SK-N-SH (cell line): Measurements from ENCODE around the gene HSPB7. TPM values are rescaled to one million over a fixed set of nuclear protein-coding genes. Genes with fewer than 3 reads are reported as not detected.

ENCODE experiments used
- CTCF ChIA-PET: fragments of 300-600, 350-600 bp; formaldehyde crosslinking; extraction: SDS; loops from one replicate; lab custom pipeline; 2021; lab: Yijun Ruan, JAX
- POLR2A ChIA-PET: fragments of 350-600 bp; sonication (Branson Sonifier 250); formaldehyde crosslinking; extraction: SDS; loops from one replicate; lab custom pipeline; 2020; ENCODE audit warnings: antibody characterized with exemption, inconsistent platforms; lab: Yijun Ruan, JAX
- DNase-seq: peaks from one replicate; pipeline ENCODE4 v3.0.0; 2012
- H2AFZ ChIP-seq: fragments of 200-600 bp; sonication (generic); 2 replicates; pipeline ENCODE4 v1.8.1; 2016; ENCODE audit warnings: antibody characterized with exemption, mild to moderate bottlenecking, low read depth
- H3F3A ChIP-seq: fragments of 200-600 bp; sonication (generic); replicated peaks from 2 replicates; pipeline ENCODE3; 2016; ENCODE audit warnings: antibody characterized with exemption, mild to moderate bottlenecking; ENCODE audit not compliant: insufficient read depth
- H3K27ac ChIP-seq, 2 experiments: fragments of 200-500 bp in 1 of 2; fragments of 200-600 bp in 1 of 2; sonication (Bioruptor generic) in 1 of 2; sonication (generic), shearing (Covaris generic) in 1 of 2; 2 replicates each; pipeline versions ENCODE4 v1.5.1 to v1.6.1; 2014 to 2016; ENCODE audit warnings: low read depth in 2 of 2, inconsistent platforms in 1 of 2, low read length in 1 of 2, mild to moderate bottlenecking in 1 of 2, mixed read lengths in 1 of 2
- H3K27me3 ChIP-seq: fragments of 200-600 bp; sonication (generic), shearing (Covaris generic); 2 replicates; pipeline ENCODE4 v1.6.1; 2016; ENCODE audit warnings: mixed run types; ENCODE audit not compliant: insufficient read depth
- H3K36me3 ChIP-seq, 2 experiments: fragments of 200-500 bp in 1 of 2; fragments of 200-600 bp in 1 of 2; sonication (Bioruptor generic) in 1 of 2; sonication (generic) in 1 of 2; replicated peaks in 1 of 2; 2 replicates each; pipeline versions ENCODE3 to v1.5.1; 2014 to 2016; ENCODE audit warnings: low read length in 1 of 2, mild to moderate bottlenecking in 1 of 2; ENCODE audit not compliant: insufficient read depth in 2 of 2, control insufficient read depth in 1 of 2
- H3K4me1 ChIP-seq, 2 experiments: fragments of 200-500 bp in 1 of 2; fragments of 200-600 bp in 1 of 2; sonication (Bioruptor generic) in 1 of 2; sonication (generic), shearing (Covaris generic) in 1 of 2; 2 replicates each; pipeline versions ENCODE4 v1.5.1 to v1.6.1; 2014 to 2016; ENCODE audit warnings: low read depth in 1 of 2, low read length in 1 of 2, mixed run types in 1 of 2; ENCODE audit not compliant: insufficient read depth in 2 of 2, control insufficient read depth in 1 of 2
- H3K4me2 ChIP-seq: fragments of 200-600 bp; sonication (generic), shearing (Covaris generic); 2 replicates; pipeline ENCODE4 v1.6.1; 2017; ENCODE audit warnings: mixed run types
- H3K4me3 ChIP-seq, 2 experiments: fragments of 200-500 bp in 1 of 2; fragments of 200-600 bp in 1 of 2; sonication (Bioruptor generic) in 1 of 2; sonication (generic), shearing (Covaris generic) in 1 of 2; 2 replicates each; pipeline versions ENCODE4 v1.5.1 to v1.8.1; 2014 to 2016; ENCODE audit warnings: low read depth in 2 of 2, inconsistent platforms in 1 of 2, low read length in 1 of 2, mild to moderate bottlenecking in 1 of 2, mixed read lengths in 1 of 2, moderate library complexity in 1 of 2
- H3K79me2 ChIP-seq: fragments of 200-600 bp; sonication (generic); 2 replicates; pipeline ENCODE4 v1.8.1; 2017; ENCODE audit warnings: mild to moderate bottlenecking; ENCODE audit not compliant: insufficient read depth
- H3K9ac ChIP-seq: fragments of 200-600 bp; sonication (generic); 2 replicates; pipeline ENCODE4 v1.6.1; 2017; ENCODE audit warnings: mixed run types
- H3K9me2 ChIP-seq: fragments of 200-600 bp; sonication (generic); 2 replicates; pipeline ENCODE4 v1.6.1; 2017; ENCODE audit warnings: mixed run types
- H3K9me3 ChIP-seq: fragments of 200-600 bp; sonication (generic); 2 replicates; pipeline ENCODE4 v1.6.1; 2017; ENCODE audit warnings: mixed run types, mild to moderate bottlenecking, moderate library complexity
- H4K20me1 ChIP-seq: fragments of 200-600 bp; sonication (generic); 2 replicates; pipeline ENCODE4 v1.6.1; 2017; ENCODE audit warnings: mild to moderate bottlenecking, mixed run types; ENCODE audit not compliant: insufficient read depth
- CHD2 ChIP-seq: fragments of 150-350 bp; IDR thresholded peaks from 2 replicates; pipeline ENCODE4 v1.6.1; 2018; ENCODE audit warnings: low read length; ENCODE audit not compliant: partially characterized antibody
- CTCF ChIP-seq: fragments of 200-600 bp; sonication (generic); IDR thresholded peaks from 2 replicates; pipeline ENCODE4 v1.6.1; 2017; ENCODE audit warnings: antibody characterized with exemption, mild to moderate bottlenecking, moderate library complexity
- ELF1 ChIP-seq: IDR thresholded peaks from 2 replicates; pipeline ENCODE4 v1.4.0; 2012
- EP300 ChIP-seq, 2 experiments: IDR thresholded peaks; 2 replicates each; pipeline versions ENCODE4 v1.4.0 to v1.6.1; 2012; ENCODE audit warnings: borderline replicate concordance in 1 of 2, low read depth in 1 of 2, low read length in 1 of 2
- EZH2phosphoT487 ChIP-seq: fragments of 200-600 bp; sonication (generic); IDR thresholded peaks from 2 replicates; pipeline ENCODE4 v1.6.1; 2017; ENCODE audit warnings: low read depth, mixed run types, mild to moderate bottlenecking, antibody characterized with exemption, moderate library complexity, borderline replicate concordance
- GABPA ChIP-seq: IDR thresholded peaks from 2 replicates; pipeline ENCODE4 v1.4.0; 2012; ENCODE audit warnings: low read depth, mild to moderate bottlenecking
- MAX ChIP-seq: IDR thresholded peaks from 2 replicates; pipeline ENCODE4 v1.4.0; 2012; ENCODE audit warnings: low read depth
- MEF2A ChIP-seq: IDR thresholded peaks from 2 replicates; pipeline ENCODE4 v1.4.0; 2012; ENCODE audit warnings: low read depth, borderline replicate concordance
- MXI1 ChIP-seq: IDR thresholded peaks from 2 replicates; pipeline ENCODE4 v1.6.1; 2012; ENCODE audit warnings: mild to moderate bottlenecking, low read depth, low read length, improper control_type of control experiment
- NRF1 ChIP-seq: IDR thresholded peaks from 2 replicates; pipeline ENCODE4 v1.6.1; 2012; ENCODE audit warnings: low read depth, mild to moderate bottlenecking, low read length
- PBX3 ChIP-seq: IDR thresholded peaks from 2 replicates; pipeline ENCODE4; 2012
- RAD21 ChIP-seq: IDR thresholded peaks from 2 replicates; pipeline ENCODE4 v1.6.1; 2012; ENCODE audit warnings: mild to moderate bottlenecking, low read length
- RFX5 ChIP-seq: IDR thresholded peaks from 2 replicates; pipeline ENCODE4 v1.6.1; 2012; ENCODE audit warnings: mild to moderate bottlenecking, improper control_type of control experiment, low read length
- RXRA ChIP-seq: IDR thresholded peaks from 2 replicates; pipeline ENCODE4 v1.4.0; 2012; ENCODE audit warnings: low read depth, mild to moderate bottlenecking, borderline replicate concordance
- SIN3A ChIP-seq: IDR thresholded peaks from 2 replicates; pipeline ENCODE4 v1.6.1; 2012; ENCODE audit warnings: low read depth, mild to moderate bottlenecking, low read length, moderate library complexity, borderline replicate concordance
- TAF1 ChIP-seq: IDR thresholded peaks from 2 replicates; pipeline ENCODE4 v1.6.1; 2012; ENCODE audit warnings: low read depth, mild to moderate bottlenecking, low read length, moderate library complexity, borderline replicate concordance
- TCF12 ChIP-seq: IDR thresholded peaks from 2 replicates; pipeline ENCODE4 v1.4.0; 2012
- TEAD4 ChIP-seq: IDR thresholded peaks from 2 replicates; pipeline ENCODE4 v1.4.0; 2012; ENCODE audit warnings: mild to moderate bottlenecking, borderline replicate concordance; ENCODE audit not compliant: insufficient read depth
- USF1 ChIP-seq: IDR thresholded peaks from 2 replicates; pipeline ENCODE4 v1.4.0; 2012; ENCODE audit warnings: low read depth, borderline replicate concordance
- USF2 ChIP-seq: fragments of 150-350 bp; IDR thresholded peaks from 2 replicates; pipeline ENCODE4 v1.6.1; 2017; ENCODE audit warnings: antibody characterized with exemption, low read length, low read depth, borderline replicate concordance
- WGBS: methylation state at CpG from one replicate; pipeline ENCODE4 v1.1.6; 2017; ENCODE audit warnings: low lambda C conversion rate; 5-methylcytosine and 5-hydroxymethylcytosine counted together
- polyA plus RNA-seq, 3 experiments: library from polyadenylated mRNA; depleted of rRNA; stranded (reverse); fragments of >200 nt; gene quantifications; 2 replicates each; pipeline ENCODE4 v1.2.3, GENCODE V29; 2012

Gene HSPB7
- polyA plus RNA-seq, 1 of the 3 experiments (the other 2 are of a cell fraction), result 0.05 TPM

- Histone ChIP-seq H3K4me3 (peak overlapping the region; percentile 73 to 80), H3K79me2 (peaks cover 52% of the 10 kb centered on the region), H2AFZ (0 out of 2 replicates have a peak overlapping the region, but pooled peaks have one; percentile 38), H3F3A (peaks cover 10% of the 10 kb centered on the region), H3K27ac (peak overlapping the region; percentile 58 to 72; a peak in 3 of 4 replicates), H3K4me2 (peak overlapping the region; percentile 95), H3K9me3 (no peaks in the 10 kb centered on the region), H3K27me3 (no peaks in the 10 kb centered on the region), H3K9ac (peak overlapping the region; percentile 78), H3K36me3 (peaks cover 21 to 26% of the 10 kb centered on the region in 2 experiments), H3K9me2 (no peaks in the 10 kb centered on the region), H4K20me1 (peaks cover 24% of the 10 kb centered on the region; the same call in 1 of the 2 replicates), H3K4me1 (peaks cover 6% of the 10 kb centered on the region in 2 experiments; a peak in 3 of 4 replicates)
- no peak for DNase-seq
- POLR2A ChIA-PET, result interaction anchor here (0.6 to 1.5 kb wide), 3 partner anchors 52 to 180 kb away, joined by 3 to 4 read pairs (median 3); no protein-coding TSS in a partner anchor
- 78% methylated on average over 9 of the region's 9 CpGs for WGBS
- TF ChIP-seq SIN3A (no peak), RFX5 (no peak), RXRA (no peak), ELF1 (no peak), MAX (no peak), GABPA (no peak), EZH2phosphoT487 (no peak), MEF2A (no peak), USF1 (no peak), CHD2 (no peak), RAD21 (no peak), TCF12 (no peak), MXI1 (no peak), NRF1 (no peak), TEAD4 (no peak), EP300 (IDR thresholded peaks at IDR 0.05; ENCODE audit: borderline replicate concordance in 1 of 2, low read depth in 1 of 2, low read length in 1 of 2) (no peak)
- TF ChIP-seq, all 33 proteins: peak for 0
- CTCF ChIA-PET, result interaction anchor here (0.8 to 2.2 kb wide), 11 partner anchors 15 to 183 kb away, joined by 3 to 13 read pairs (median 4); partner anchors contain the start of gene FAM131C
Measured at GRCh38 chr1:15974855-15975254, 43.0 kb downstream of the HSPB7 start.

- Histone ChIP-seq H3K9me2 (no peaks in the 10 kb centered on the region), H3K27ac (no peak overlapping the region), H3K79me2 (peaks cover 63% of the 10 kb centered on the region), H4K20me1 (peaks cover 24% of the 10 kb centered on the region; the same call in 1 of the 2 replicates), H3K36me3 (peaks cover 30 to 35% of the 10 kb centered on the region in 2 experiments), H3K4me3 (no peak overlapping the region), H3K4me2 (no peak overlapping the region), H3K9ac (no peak overlapping the region), H3K4me1 (peaks cover 6% of the 10 kb centered on the region in 2 experiments; a peak in 3 of 4 replicates), H2AFZ (no peak overlapping the region), H3K9me3 (no peaks in the 10 kb centered on the region), H3F3A (peaks cover 10% of the 10 kb centered on the region), H3K27me3 (no peaks in the 10 kb centered on the region)
- WGBS, result 97% methylated on average over 4 of the region's 4 CpGs
- ChIA-PET POLR2A (no interaction called here), CTCF (no interaction called here)
- DNase-seq, result no peak
- TF ChIP-seq TEAD4 (no peak), EP300 (IDR thresholded peaks at IDR 0.05; ENCODE audit: borderline replicate concordance in 1 of 2, low read depth in 1 of 2, low read length in 1 of 2) (no peak), RXRA (no peak), MXI1 (no peak), USF2 (no peak), NRF1 (no peak), CTCF (no peak), EZH2phosphoT487 (no peak), PBX3 (no peak), RFX5 (no peak), TAF1 (no peak), SIN3A (no peak)
Measured at GRCh38 chr1:15973772-15974171, 44.1 kb downstream of the HSPB7 start.
